Suprapubic skin (tissue), 3 donors: ENCODE measurements around the gene TPPP2.

ENCODE experiments used
- CTCF ChIP-seq, 2 donors: fragments of 200-600 bp in 1 of 2; fragments of 450-650 bp in 1 of 2; sonication (generic) in 1 of 2; IDR thresholded peaks; one replicate each; pipeline ENCODE4 v1.5.1; 2016 to 2019; ENCODE audit warnings: antibody characterized with exemption in 2 of 2, mild to moderate bottlenecking in 1 of 2, moderate library complexity in 1 of 2
- POLR2A ChIP-seq, 2 donors: fragments of 450-650 bp; IDR thresholded peaks; one replicate each; pipeline ENCODE4 v1.6.1; 2017; ENCODE audit warnings: antibody characterized with exemption in 2 of 2, mild to moderate bottlenecking in 2 of 2, moderate library complexity in 2 of 2

GRCh38 chr14:21081521-21082142, 51.6 kb downstream of the TPPP2 start:
- TF ChIP-seq POLR2A (IDR thresholded peaks at IDR 0.05) (no peak), CTCF (IDR thresholded peaks at IDR 0.05) (no peak)
